HepG2 (cell line): ENCODE measurements around the gene CLIC6. TPM values are rescaled to one million over a fixed set of nuclear protein-coding genes. Genes with fewer than 3 reads are reported as not detected.

Source experiments
- ATAC-seq: fragments of 200-7000 bp; cut with Tn5 transposase; 3 replicates; pipeline ENCODE4 v1.9.1; 2020; ENCODE audit warnings: mild to moderate bottlenecking, moderate library complexity
- BruUV-seq: library from RNA; stranded (reverse); fragments of 400-500 nt; replicated peaks from 2 replicates; lab custom pipeline; 2021; lab: Mats Ljungman, UMichigan
- CTCF ChIA-PET: fragments of 300-600 bp; formaldehyde crosslinking; extraction: SDS; loops from one replicate; lab custom pipeline; 2021; ENCODE audit warnings: low total read pairs, inconsistent platforms, low intra/inter-chr PET ratio; lab: Yijun Ruan, JAX
- POLR2A ChIA-PET: fragments of 350-600 bp; sonication (Branson Sonifier 250); formaldehyde crosslinking; loops from one replicate; lab custom pipeline; 2020; ENCODE audit warnings: antibody characterized with exemption, inconsistent platforms; lab: Yijun Ruan, JAX
- DNase-seq: peaks from one replicate; pipeline ENCODE4 v3.0.0-alpha.2; 2015; ENCODE audit warnings: low spot score
- FAIRE-seq: peaks from 3 replicates; lab custom pipeline; 2011; peaks lifted over from hg19 to GRCh38; lab: Jason Lieb, UNC
- H2AFZ ChIP-seq: one replicate; pipeline ENCODE4 v1.6.1; 2011; ENCODE audit warnings: low read length, inconsistent platforms
- H3K27ac ChIP-seq: fragments of 300-600 bp; 3 replicates; pipeline ENCODE4 v1.8.0; 2011; ENCODE audit warnings: mixed run types, mild to moderate bottlenecking, mixed read lengths, low read length, inconsistent platforms; ENCODE audit not compliant: insufficient read depth; ENCODE audit errors: extremely low read length
- H3K27me3 ChIP-seq, 2 experiments: fragments of 200-600 bp in 1 of 2; 2 replicates in 1 of 2; 3 replicates in 1 of 2; pipeline versions ENCODE4 v1.6.0 to v1.8.0; 2011; ENCODE audit warnings: low read length in 2 of 2, mild to moderate bottlenecking in 2 of 2, moderate library complexity in 2 of 2, inconsistent platforms in 1 of 2; ENCODE audit not compliant: insufficient read depth in 2 of 2, control insufficient read depth in 1 of 2
- H3K36me3 ChIP-seq, 2 experiments: fragments of 200-600 bp in 1 of 2; replicated peaks in 1 of 2; 2 replicates in 1 of 2; 3 replicates in 1 of 2; pipeline versions ENCODE4 v1.5.1 to v1.8.0; 2011; ENCODE audit warnings: low read length in 2 of 2, inconsistent platforms in 1 of 2; ENCODE audit not compliant: insufficient read depth in 2 of 2, control insufficient read depth in 1 of 2
- H3K4me1 ChIP-seq: 2 replicates; pipeline ENCODE4 v1.5.1; 2012; ENCODE audit warnings: low read length, inconsistent platforms; ENCODE audit not compliant: insufficient read depth
- H3K4me2 ChIP-seq: 2 replicates; pipeline ENCODE4 v1.6.0; 2011; ENCODE audit warnings: low read depth, low read length, inconsistent platforms
- H3K4me3 ChIP-seq, 3 experiments: fragments of 200-600 bp in 1 of 3; sonication (generic), shearing (Covaris generic) in 1 of 3; replicated peaks in 1 of 3; 2 replicates each; pipeline ENCODE4 v1.5.1; 2011 to 2016; ENCODE audit warnings: low read length in 3 of 3, inconsistent platforms in 2 of 3, low read depth in 2 of 3, mild to moderate bottlenecking in 2 of 3, control low read depth in 1 of 3, mixed read lengths in 1 of 3; ENCODE audit not compliant: insufficient read depth in 1 of 3
- H3K79me2 ChIP-seq: one replicate; pipeline ENCODE4 v1.6.1; 2011; ENCODE audit warnings: low read length, inconsistent platforms; ENCODE audit not compliant: insufficient read depth
- H3K9ac ChIP-seq: 2 replicates; pipeline ENCODE4 v1.6.0; 2011; ENCODE audit warnings: mild to moderate bottlenecking, low read depth, low read length, inconsistent platforms; ENCODE audit not compliant: insufficient read depth
- H3K9me3 ChIP-seq: 2 replicates; pipeline ENCODE4 v1.5.1; 2012; ENCODE audit warnings: mild to moderate bottlenecking, low read length
- H4K20me1 ChIP-seq: 2 replicates; pipeline ENCODE4 v1.6.0; 2011; ENCODE audit warnings: inconsistent platforms, mild to moderate bottlenecking, low read length, moderate library complexity; ENCODE audit not compliant: insufficient read depth
- AGO1 ChIP-seq: fragments of 200-400 bp; formaldehyde crosslinking; IDR thresholded peaks from 2 replicates; pipeline ENCODE4 v1.6.1; 2017; ENCODE audit warnings: mild to moderate bottlenecking, low read depth, low read length, moderate library complexity; ENCODE audit not compliant: poor library complexity, severe bottlenecking
- CBX1 ChIP-seq: IDR thresholded peaks from one replicate; pipeline ENCODE4 v1.6.1; 2016; ENCODE audit warnings: antibody characterized with exemption, low read depth
- CBX5 ChIP-seq: sonication (generic); formaldehyde crosslinking; IDR thresholded peaks from 2 replicates; pipeline ENCODE4 v1.4.0; 2020; ENCODE audit warnings: missing genetic modification reagents, borderline replicate concordance
- CREBL2 ChIP-seq: sonication (generic); formaldehyde crosslinking; IDR thresholded peaks from 2 replicates; pipeline ENCODE4 v1.8.1; 2023; ENCODE audit warnings: missing genetic modification reagents, mild to moderate bottlenecking, borderline replicate concordance
- FOXM1 ChIP-seq: sonication (generic); formaldehyde crosslinking; IDR thresholded peaks from 2 replicates; pipeline ENCODE4 v1.5.0; 2020; ENCODE audit warnings: missing genetic modification reagents
- PPARG ChIP-seq: conservative IDR thresholded peaks from 2 replicates; pipeline ENCODE4 v1.6.1; 2016; ENCODE audit warnings: missing biosample characterization, missing genetic modification reagents
- TBX2 ChIP-seq: sonication (generic); formaldehyde crosslinking; IDR thresholded peaks from 2 replicates; pipeline ENCODE4 v1.5.0; 2020; ENCODE audit warnings: missing genetic modification reagents, mild to moderate bottlenecking, borderline replicate concordance
- ZBTB43 ChIP-seq: sonication (generic); formaldehyde crosslinking; conservative IDR thresholded peaks from 2 replicates; pipeline ENCODE4 v1.4.0; 2020; ENCODE audit warnings: missing genetic modification reagents
- ZBTB46 ChIP-seq: sonication (generic); formaldehyde crosslinking; IDR thresholded peaks from 2 replicates; pipeline ENCODE4 v1.4.0; 2020; ENCODE audit warnings: mild to moderate bottlenecking, missing genetic modification reagents, borderline replicate concordance
- ZNF256 ChIP-seq: sonication (generic); formaldehyde crosslinking; conservative IDR thresholded peaks from 2 replicates; pipeline ENCODE4 v1.4.0; 2020; ENCODE audit warnings: missing genetic modification reagents
- ZNF589 ChIP-seq: sonication (generic); formaldehyde crosslinking; conservative IDR thresholded peaks from 2 replicates; pipeline ENCODE4 v1.8.0; 2022; ENCODE audit warnings: mild to moderate bottlenecking, moderate library complexity, missing genetic modification reagents
- ZNF652 ChIP-seq: IDR thresholded peaks from 2 replicates; pipeline ENCODE4 v1.6.1; 2016; ENCODE audit warnings: low read depth, borderline replicate concordance
- ZNF749 ChIP-seq: sonication (generic); formaldehyde crosslinking; IDR thresholded peaks from 2 replicates; pipeline ENCODE4 v1.8.0; 2022; ENCODE audit warnings: mild to moderate bottlenecking, missing genetic modification reagents, moderate library complexity, borderline replicate concordance
- ZNF770 ChIP-seq: sonication (generic); formaldehyde crosslinking; IDR thresholded peaks from 2 replicates; pipeline ENCODE4 v1.5.0; 2020; ENCODE audit warnings: mild to moderate bottlenecking, missing genetic modification reagents
- WGBS: methylation state at CpG from one replicate; pipeline ENCODE4 v1.1.6; 2017; ENCODE audit warnings: low lambda C conversion rate; 5-methylcytosine and 5-hydroxymethylcytosine counted together
- in situ Hi-C: cut with HindIII; loops from 2 replicates; pipeline ENCODE4 v1.10.0; 2017; ENCODE audit warnings: low pct_unique_long_range_greater_than_20kb; ENCODE audit not compliant: extremely low pct_ligation_motif_present
- intact Hi-C: fragments of 100-400 bp; cut with micrococcal nuclease; formaldehyde crosslinking; loops from one replicate; pipeline ENCODE4 v1.10.0; 2022; ENCODE audit not compliant: unreplicated experiment
- polyA plus RNA-seq, 8 experiments: library from polyadenylated mRNA; depleted of rRNA in 3 of 8; stranded (reverse) in 7 of 8; unstranded in 1 of 8; fragments of >200 nt; fragmentation: Illumina TruSeq in 4 of 8; extraction: Trizol in 4 of 8; gene quantifications; 2 replicates each; pipeline versions ENCODE4 v1.2.1 to v1.2.3, GENCODE V29; 2011 to 2016; ENCODE audit warnings: low read depth in 4 of 8, missing spikeins in 1 of 8, mixed read lengths in 1 of 8; ENCODE audit not compliant: insufficient read depth in 1 of 8
- total RNA-seq, 5 experiments: library from RNA; depleted of rRNA; stranded (reverse); fragments of >200 nt; fragmentation: Illumina TruSeq; extraction: Trizol; gene quantifications; 2 replicates each; pipeline ENCODE4 v1.2.3, GENCODE V29; 2016; ENCODE audit warnings: low read depth in 1 of 5

The CLIC6 gene
- total and polyA plus RNA-seq, 2 of the 13 experiments (the other 11 are each of a cell fraction or from before 2014, with no cell fraction given) = not detected

GRCh38 chr21:34687745-34688144, 19.0 kb downstream of the CLIC6 start:
- Histone ChIP-seq H4K20me1 (no peaks in the 10 kb centered on the region), H3K27me3 (peaks cover 0 to 29% of the 10 kb centered on the region in 2 experiments; a peak in 2 of 5 replicates), H2AFZ (no peak overlapping the region), H3K27ac (no peak overlapping the region), H3K9me3 (no peaks in the 10 kb centered on the region), H3K36me3 (no peaks in the 10 kb centered on the region), H3K4me1 (0 out of 2 replicates have a peak, but pooled peaks cover 13% of the 10 kb centered on the region), H3K79me2 (no peaks in the 10 kb centered on the region), H3K9ac (no peak overlapping the region), H3K4me2 (no peak overlapping the region), H3K4me3 (no peak overlapping the region)
- in situ Hi-C loops = no loop called here
- CTCF ChIA-PET = no interaction called here
- DNase-seq (no peak), ATAC-seq (no peak), FAIRE-seq (no peak)
- POLR2A ChIA-PET = no interaction called here
- BruUV-seq = no TSS peak
- intact Hi-C loops = no loop called here
- WGBS = 0% methylated on average over 2 of the region's 2 CpGs
- no peak for TF ChIP-seq ZNF256 (CRISPR knock-in tag)
- no peak for TF ChIP-seq ZNF652 (CRISPR knock-in tag)
- no peak for TF ChIP-seq PPARG (CRISPR knock-in tag)
- TF ChIP-seq ZNF770 (CRISPR knock-in tag) = no peak
- TF ChIP-seq TBX2 (CRISPR knock-in tag) = no peak
- TF ChIP-seq CREBL2 (CRISPR knock-in tag) = no peak
- TF ChIP-seq CBX5 (CRISPR knock-in tag) = no peak
- no peak for TF ChIP-seq AGO1
- no peak for TF ChIP-seq ZBTB43 (CRISPR knock-in tag)
- TF ChIP-seq ZNF749 (CRISPR knock-in tag) = no peak
- TF ChIP-seq ZNF589 (CRISPR knock-in tag) = no peak
- TF ChIP-seq FOXM1 = no peak
- TF ChIP-seq ZBTB46 (CRISPR knock-in tag) = no peak
- no peak for TF ChIP-seq CBX1
